GM23338 (cell line): ENCODE data around the gene RAB2B. TPM values are rescaled to one million over a fixed set of nuclear protein-coding genes. Genes with fewer than 3 reads are reported as not detected.
A peak's percentile ranks its signal among the peaks of the same experiment; 100 is the strongest.

Experiments used
- ATAC-seq: fragments of 200-7000 bp; cut with Tn5 transposase; 3 replicates; pipeline ENCODE4 v1.9.1; 2020
- DNase-seq: peaks from one replicate; pipeline ENCODE4 v3.0.0-alpha.2; 2015; ENCODE audit warnings: low spot score
- H2AFZ ChIP-seq: fragments of 200-600 bp; sonication (generic); 2 replicates; pipeline ENCODE4 v1.8.0; 2016; ENCODE audit warnings: antibody characterized with exemption, mild to moderate bottlenecking, moderate library complexity
- H3F3A ChIP-seq: fragments of 200-600 bp; sonication (generic); replicated peaks from 2 replicates; pipeline ENCODE4 v1.8.0; 2017; ENCODE audit warnings: antibody characterized with exemption, mixed run types, low read depth
- H3K27ac ChIP-seq: fragments of 200-600 bp; sonication (generic); 2 replicates; pipeline ENCODE4 v1.6.1; 2016; ENCODE audit warnings: low read depth
- H3K27me3 ChIP-seq: fragments of 200-600 bp; sonication (generic); 2 replicates; pipeline ENCODE4 v1.8.0; 2016; ENCODE audit warnings: mild to moderate bottlenecking, mixed run types, moderate library complexity; ENCODE audit not compliant: insufficient read depth
- H3K36me3 ChIP-seq: fragments of 200-600 bp; sonication (generic); 2 replicates; pipeline ENCODE4 v1.8.0; 2016; ENCODE audit warnings: mild to moderate bottlenecking; ENCODE audit not compliant: insufficient read depth
- H3K4me1 ChIP-seq: fragments of 200-600 bp; sonication (generic); 2 replicates; pipeline ENCODE4 v1.8.0; 2016; ENCODE audit warnings: mild to moderate bottlenecking, moderate library complexity; ENCODE audit not compliant: insufficient read depth
- H3K4me2 ChIP-seq: fragments of 200-600 bp; sonication (generic); 2 replicates; pipeline ENCODE4 v1.7.1; 2017; ENCODE audit warnings: mixed run types
- H3K4me3 ChIP-seq: fragments of 200-600 bp; sonication (generic); 2 replicates; pipeline ENCODE4 v1.6.1; 2016; ENCODE audit warnings: mixed run types
- H3K79me2 ChIP-seq: fragments of 200-600 bp; sonication (generic); replicated peaks from 2 replicates; pipeline ENCODE4 v1.8.0; 2017; ENCODE audit warnings: mild to moderate bottlenecking; ENCODE audit not compliant: insufficient read depth
- H3K9me2 ChIP-seq: fragments of 200-600 bp; sonication (generic); 2 replicates; pipeline ENCODE4 v1.8.0; 2017; ENCODE audit not compliant: insufficient read depth
- H4K20me1 ChIP-seq: fragments of 200-600 bp; sonication (generic); replicated peaks from 2 replicates; pipeline ENCODE4 v1.8.0; 2017; ENCODE audit warnings: mild to moderate bottlenecking; ENCODE audit not compliant: insufficient read depth
- H3K27ac Mint-ChIP-seq: 2 replicates; pipeline ENCODE4 v1.8.0; 2020; ENCODE audit warnings: inconsistent platforms, mild to moderate bottlenecking, moderate library complexity, mixed read lengths
- H3K27me3 Mint-ChIP-seq: 3 replicates; pipeline ENCODE4 v1.8.0; 2022; ENCODE audit warnings: low read depth, mild to moderate bottlenecking, moderate library complexity, mixed read lengths, inconsistent platforms; ENCODE audit not compliant: insufficient read depth, poor library complexity
- H3K36me3 Mint-ChIP-seq: 3 replicates; pipeline ENCODE4 v1.8.0; 2021; ENCODE audit warnings: low read depth, mild to moderate bottlenecking, inconsistent platforms, moderate library complexity, mixed read lengths
- H3K4me1 Mint-ChIP-seq: 3 replicates; pipeline ENCODE4 v1.8.0; 2020; ENCODE audit warnings: mild to moderate bottlenecking, inconsistent platforms, mixed read lengths
- H3K4me3 Mint-ChIP-seq: 3 replicates; pipeline ENCODE4 v1.8.0; 2021; ENCODE audit warnings: moderate library complexity, mild to moderate bottlenecking, inconsistent platforms, mixed read lengths
- H3K9me3 Mint-ChIP-seq: 3 replicates; pipeline ENCODE4 v1.8.0; 2020; ENCODE audit warnings: moderate library complexity, mild to moderate bottlenecking, inconsistent platforms, mixed read lengths
- CREB1 ChIP-seq: fragments of 250-450 bp; sonication (Bioruptor Pico); IDR thresholded peaks from 2 replicates; pipeline ENCODE4 v1.5.0; 2020; ENCODE audit warnings: low read depth, mild to moderate bottlenecking, moderate library complexity
- CTCF ChIP-seq, 2 experiments: fragments of 200-600 bp in 1 of 2; sonication (generic) in 1 of 2; conservative IDR thresholded peaks; 2 replicates each; pipeline versions ENCODE4 v1.5.1 to v1.6.1; 2016 to 2017; ENCODE audit warnings: antibody characterized with exemption in 2 of 2, low read depth in 2 of 2, mild to moderate bottlenecking in 2 of 2, moderate library complexity in 1 of 2
- ETS1 ChIP-seq: IDR thresholded peaks from 2 replicates; pipeline ENCODE4 v1.6.1; 2016; ENCODE audit warnings: antibody characterized with exemption
- EZH2phosphoT487 ChIP-seq: fragments of 200-600 bp; sonication (generic); IDR thresholded peaks from one replicate; pipeline ENCODE4 v1.8.1; 2018; ENCODE audit warnings: antibody characterized with exemption; ENCODE audit not compliant: unreplicated experiment
- NANOG ChIP-seq: IDR thresholded peaks from 2 replicates; pipeline ENCODE4 v1.6.1; 2016; ENCODE audit warnings: antibody characterized with exemption, borderline replicate concordance
- POLR2AphosphoS5 ChIP-seq: IDR thresholded peaks from 2 replicates; pipeline ENCODE4 v1.6.1; 2016; ENCODE audit warnings: antibody characterized with exemption, low read depth
- REST ChIP-seq: IDR thresholded peaks from one replicate; pipeline ENCODE4 v1.6.1; 2018; ENCODE audit warnings: antibody characterized with exemption; ENCODE audit not compliant: unreplicated experiment
- STAT1 ChIP-seq: IDR thresholded peaks from one replicate; pipeline ENCODE4 v1.6.1; 2016; ENCODE audit warnings: antibody characterized with exemption; ENCODE audit not compliant: unreplicated experiment
- ZNF331 ChIP-seq: fragments of 250-450 bp; sonication (Bioruptor Pico); IDR thresholded peaks from 2 replicates; pipeline ENCODE4 v1.5.0; 2020; ENCODE audit warnings: low read depth, mild to moderate bottlenecking, moderate library complexity
- polyA plus RNA-seq: library from polyadenylated mRNA; unstranded; fragments of >200 nt; fragmentation: Nextera tagmentation; extraction: Ambion mirVana; gene quantifications from 2 replicates; pipeline ENCODE4 v1.2.1, GENCODE V29; 2016
- total RNA-seq: library from RNA; depleted of rRNA; stranded (reverse); fragments of >200 nt; shearing (Covaris generic); gene quantifications from 2 replicates; pipeline ENCODE4 v1.2.3, GENCODE V29; 2014

The RAB2B gene
- total and polyA plus RNA-seq, 2 experiments from 2014 or later, result 12.9 to 29.9 TPM

GRCh38 chr14:21455592-21455911, 21.2 kb downstream of the RAB2B start (continued):
- TF ChIP-seq REST (no peak), POLR2AphosphoS5 (no peak), CREB1 (CRISPR knock-in tag) (no peak), ZNF331 (CRISPR knock-in tag) (no peak), ETS1 (no peak), CTCF (conservative IDR thresholded peaks at IDR 0.05; ENCODE audit: low read depth in 2 of 2) (no peak), EZH2phosphoT487 (no peak), NANOG (no peak)

GRCh38 chr14:21454843-21455544, 21.8 kb downstream of the RAB2B start:
- H2AFZ ChIP-seq, result no peak overlapping the region
- ATAC-seq, result no peak; the same call in 2 of the 3 replicates
- no peaks in the 10 kb centered on the region for H3K36me3 ChIP-seq
- H3F3A ChIP-seq, result peaks cover 3% of the 10 kb centered on the region
- H3K9me3 Mint-ChIP-seq, result no peaks in the 10 kb centered on the region
- peak overlapping the region; percentile 92 for H3K27ac ChIP-seq
- peaks cover 8% of the 10 kb centered on the region for H3K27me3 Mint-ChIP-seq
- TF ChIP-seq STAT1 (no peak), CTCF (conservative IDR thresholded peaks at IDR 0.05; ENCODE audit: low read depth in 2 of 2) (no peak)
- H4K20me1 ChIP-seq, result peaks cover 23% of the 10 kb centered on the region
- peaks cover 58% of the 10 kb centered on the region for H3K79me2 ChIP-seq
- H3K4me2 ChIP-seq, result peak overlapping the region; percentile 86
- H3K4me3 ChIP-seq, result peak overlapping the region; percentile 76
- H3K9me2 ChIP-seq, result no peaks in the 10 kb centered on the region
- H3K4me1 Mint-ChIP-seq, result peaks cover 18% of the 10 kb centered on the region
- peaks cover 18% of the 10 kb centered on the region for H3K36me3 Mint-ChIP-seq
- peaks cover 8% of the 10 kb centered on the region; the same call in 1 of the 2 replicates for H3K4me1 ChIP-seq
- H3K27ac Mint-ChIP-seq, result peak overlapping the region; percentile 97
- H3K27me3 ChIP-seq, result no peaks in the 10 kb centered on the region
- peak; percentile 35 for DNase-seq
- peak overlapping the region; percentile 96 for H3K4me3 Mint-ChIP-seq
